Stimulated activated CD4-positive, alpha-beta T cell treated with anti-CD3 and anti-CD28 coated beads, Interleukin-2, amount 100 ng/mL, for 4 hours (primary cell): Measurements from ENCODE around the gene THAP8.

Source experiments
- DNase-seq: peaks from one replicate; pipeline ENCODE4 v3.0.0-alpha.2; 2020; ENCODE audit warnings: low read depth

THAP8 gene

GRCh38 chr19:36030264-36031148, 23.6 kb downstream of the THAP8 start:
- DNase-seq, result no peak

- no peak for DNase-seq
Observed at GRCh38 chr19:36028313-36029041, 25.6 kb downstream of the THAP8 start.

GRCh38 chr19:36027696-36028095, 26.4 kb downstream of the THAP8 start:
- DNase-seq, result no peak

GRCh38 chr19:36026091-36026876, 27.8 kb downstream of the THAP8 start:
- no peak for DNase-seq

- no peak for DNase-seq
Observed at GRCh38 chr19:36025541-36025940, 28.5 kb downstream of the THAP8 start.

- DNase-seq, result no peak
Observed at GRCh38 chr19:36023432-36023831, 30.7 kb downstream of the THAP8 start.

- no peak for DNase-seq
Observed at GRCh38 chr19:36019061-36019670, 34.9 kb downstream of the THAP8 start.

- DNase-seq, result peak; percentile 97
Observed at GRCh38 chr19:36014012-36014924, 39.8 kb downstream of the THAP8 start, which contains the start of gene ALKBH6. ALKBH6 (minus strand) TSS chr19:36014213; CDS start chr19:36013397, 816 bp downstream.

GRCh38 chr19:36013280-36014011, 40.6 kb downstream of the THAP8 start:
- no peak for DNase-seq

GRCh38 chr19:36010402-36010801, 43.7 kb downstream of the THAP8 start:
- DNase-seq, result no peak

GRCh38 chr19:36009633-36010379, 44.3 kb downstream of the THAP8 start:
- no peak for DNase-seq

- no peak for DNase-seq
Observed at GRCh38 chr19:36009220-36009619, 44.9 kb downstream of the THAP8 start.

- DNase-seq, result no peak
Observed at GRCh38 chr19:36008336-36008978, 45.6 kb downstream of the THAP8 start, which contains the start of gene SYNE4. SYNE4 (minus strand) TSS chr19:36008813; CDS start chr19:36008681, 132 bp downstream.

GRCh38 chr19:36006955-36007354, 47.1 kb downstream of the THAP8 start:
- no peak for DNase-seq

- no peak for DNase-seq
Observed at GRCh38 chr19:36003284-36003683, 50.8 kb downstream of the THAP8 start.

- DNase-seq, result no peak
Observed at GRCh38 chr19:36001605-36002004, 52.5 kb downstream of the THAP8 start.

GRCh38 chr19:35996777-35997176, 57.3 kb downstream of the THAP8 start:
- no peak for DNase-seq
